ENCODE data around the gene TMTC1. TPM values are rescaled to one million over a fixed set of nuclear protein-coding genes. Genes with fewer than 3 reads are reported as not detected.

TMTC1 gene
- total and polyA plus RNA-seq, 9 of the 15 experiments (the other 6 are each of a cell fraction or from before 2014, with no cell fraction given): under 0.01 to 0.18 (median 0.06) TPM; not detected in 2

DNA sequence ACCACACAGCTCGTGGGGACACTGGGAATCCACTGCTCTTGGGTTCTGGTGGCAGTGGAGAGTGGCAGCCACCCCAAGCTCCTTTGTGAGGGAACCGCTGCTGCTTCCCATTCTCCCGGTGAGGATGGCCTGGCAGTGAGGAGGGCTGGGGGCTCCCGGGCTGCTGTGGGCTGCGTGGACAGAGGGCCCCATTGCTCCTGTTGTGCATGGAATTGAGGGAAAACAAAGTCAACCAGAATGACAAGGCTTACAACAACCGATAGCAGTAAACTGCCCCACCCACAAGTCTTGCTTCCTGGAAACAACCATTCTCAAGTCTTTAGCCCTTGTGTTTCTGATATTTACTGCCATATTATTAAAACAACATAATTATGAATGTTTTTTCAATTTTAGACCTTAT, 32.1 kb downstream of the TMTC1 start (continued):
- TF ChIP-seq, protein P1, sequence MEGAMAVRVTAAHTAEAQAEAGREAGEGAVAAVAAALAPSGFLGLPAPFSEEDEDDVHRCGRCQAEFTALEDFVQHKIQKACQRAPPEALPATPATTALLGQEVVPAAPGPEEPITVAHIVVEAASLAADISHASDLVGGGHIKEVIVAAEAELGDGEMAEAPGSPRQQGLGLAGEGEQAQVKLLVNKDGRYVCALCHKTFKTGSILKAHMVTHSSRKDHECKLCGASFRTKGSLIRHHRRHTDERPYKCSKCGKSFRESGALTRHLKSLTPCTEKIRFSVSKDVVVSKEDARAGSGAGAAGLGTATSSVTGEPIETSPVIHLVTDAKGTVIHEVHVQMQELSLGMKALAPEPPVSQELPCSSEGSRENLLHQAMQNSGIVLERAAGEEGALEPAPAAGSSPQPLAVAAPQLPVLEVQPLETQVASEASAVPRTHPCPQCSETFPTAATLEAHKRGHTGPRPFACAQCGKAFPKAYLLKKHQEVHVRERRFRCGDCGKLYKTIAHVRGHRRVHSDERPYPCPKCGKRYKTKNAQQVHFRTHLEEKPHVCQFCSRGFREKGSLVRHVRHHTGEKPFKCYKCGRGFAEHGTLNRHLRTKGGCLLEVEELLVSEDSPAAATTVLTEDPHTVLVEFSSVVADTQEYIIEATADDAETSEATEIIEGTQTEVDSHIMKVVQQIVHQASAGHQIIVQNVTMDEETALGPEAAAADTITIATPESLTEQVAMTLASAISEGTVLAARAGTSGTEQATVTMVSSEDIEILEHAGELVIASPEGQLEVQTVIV (CRISPR knock-in tag; IDR thresholded peaks at IDR 0.05; ENCODE audit: borderline replicate concordance): no peak
- TF ChIP-seq, protein P2, sequence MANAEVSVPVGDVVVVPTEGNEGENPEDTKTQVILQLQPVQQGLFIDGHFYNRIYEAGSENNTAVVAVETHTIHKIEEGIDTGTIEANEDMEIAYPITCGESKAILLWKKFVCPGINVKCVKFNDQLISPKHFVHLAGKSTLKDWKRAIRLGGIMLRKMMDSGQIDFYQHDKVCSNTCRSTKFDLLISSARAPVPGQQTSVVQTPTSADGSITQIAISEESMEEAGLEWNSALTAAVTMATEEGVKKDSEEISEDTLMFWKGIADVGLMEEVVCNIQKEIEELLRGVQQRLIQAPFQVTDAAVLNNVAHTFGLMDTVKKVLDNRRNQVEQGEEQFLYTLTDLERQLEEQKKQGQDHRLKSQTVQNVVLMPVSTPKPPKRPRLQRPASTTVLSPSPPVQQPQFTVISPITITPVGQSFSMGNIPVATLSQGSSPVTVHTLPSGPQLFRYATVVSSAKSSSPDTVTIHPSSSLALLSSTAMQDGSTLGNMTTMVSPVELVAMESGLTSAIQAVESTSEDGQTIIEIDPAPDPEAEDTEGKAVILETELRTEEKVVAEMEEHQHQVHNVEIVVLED (CRISPR knock-in tag; IDR thresholded peaks at IDR 0.05): no peak
- TF ChIP-seq HSF4 (CRISPR knock-in tag; IDR thresholded peaks at IDR 0.05; ENCODE audit: borderline replicate concordance): no peak

DNA sequence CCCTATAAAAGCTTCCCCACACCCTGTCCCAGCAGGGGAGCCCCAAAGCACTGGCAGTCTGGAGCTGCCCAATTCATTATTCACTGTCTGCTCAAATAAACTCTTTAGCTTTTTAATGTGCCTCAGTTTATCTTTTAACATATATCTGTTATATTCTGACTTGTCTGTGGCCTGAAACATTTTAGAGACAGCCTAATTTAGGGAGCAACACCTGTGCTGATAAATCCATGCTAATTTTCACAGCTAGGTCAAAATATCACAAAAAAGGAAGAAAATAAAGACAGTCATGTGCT, 32.9 kb downstream of the TMTC1 start:
- TF ChIP-seq MIER1 (IDR thresholded peaks at IDR 0.05; ENCODE audit: low read depth) (no peak), ZC3H8 (IDR thresholded peaks at IDR 0.05) (no peak), NFRKB (IDR thresholded peaks at IDR 0.05; ENCODE audit: low read depth) (no peak), CSDE1 (IDR thresholded peaks at IDR 0.05) (no peak), ZSCAN32 (CRISPR knock-in tag; IDR thresholded peaks at IDR 0.05) (no peak), KLF10 (CRISPR knock-in tag; IDR thresholded peaks at IDR 0.05) (no peak), CBX1 (IDR thresholded peaks at IDR 0.05; ENCODE audit: low read depth) (no peak), HIVEP1 (CRISPR knock-in tag; IDR thresholded peaks at IDR 0.05) (no peak), PTBP1 (IDR thresholded peaks at IDR 0.05; ENCODE audit: low read depth, low read length) (no peak)
- TF ChIP-seq, protein P1 (CRISPR knock-in tag; IDR thresholded peaks at IDR 0.05; ENCODE audit: borderline replicate concordance): no peak
- ATAC-seq (no peak), DNase-seq (ENCODE audit: extremely low read depth in 1 of 4, low spot score in 3 of 4) (no peak), FAIRE-seq (no peak)
- Histone ChIP-seq H3K27ac (ENCODE audit: extremely low read depth, low read depth, low read length) (no peak overlapping the region), H3K79me2 (ENCODE audit: control insufficient read depth, insufficient read depth, low read length) (no peaks in the 10 kb centered on the region), H3K36me3 (ENCODE audit: control insufficient read depth, insufficient read depth, low read length) (no peaks in the 10 kb centered on the region), H3K9me3 (replicated peaks; ENCODE audit: control insufficient read depth, insufficient read depth, low read depth, low read length) (no peaks in the 10 kb centered on the region), H3K4me3 (no peak overlapping the region), H2AFZ (ENCODE audit: low read depth, low read length) (no peak overlapping the region), H4K20me1 (replicated peaks; ENCODE audit: control insufficient read depth, insufficient read depth, low read length) (no peaks in the 10 kb centered on the region), H3K27me3 (ENCODE audit: control insufficient read depth in 2 of 2, insufficient read depth in 2 of 2, low read length in 2 of 2) (no peaks in the 10 kb centered on the region), H3K9ac (ENCODE audit: insufficient read depth in 1 of 2, low read depth in 2 of 2, low read length in 2 of 2) (no peak overlapping the region), H3K9me1 (ENCODE audit: control insufficient read depth, insufficient read depth, low read length) (no peaks in the 10 kb centered on the region), H3K4me1 (replicated peaks in 1 of 2; ENCODE audit: control insufficient read depth in 2 of 2, insufficient read depth in 2 of 2, low read length in 2 of 2) (no peaks in the 10 kb centered on the region), H3K4me2 (ENCODE audit: insufficient read depth, low read length) (no peak overlapping the region)
- intact Hi-C loops (cut with micrococcal nuclease) (no loop called here), in situ Hi-C loops (cut with MboI) (no loop called here)
- ChIA-PET CTCF (ENCODE audit: low intra/inter-chr PET ratio) (no interaction called here), POLR2A (no interaction called here)
- BruUV-seq (replicated peaks): no TSS peak

All from K562 (cell line).